CD4-positive, alpha-beta T cell (primary cell): ENCODE measurements around the gene DYNLT4. TPM values are rescaled to one million over a fixed set of nuclear protein-coding genes. Genes with fewer than 3 reads are reported as not detected.

Source experiments
- ATAC-seq: fragments of 200-7000 bp; cut with Tn5 transposase; one replicate; pipeline ENCODE4 v1.10.0; 2022; ENCODE audit warnings: mild to moderate bottlenecking; ENCODE audit not compliant: poor library complexity
- CTCF ChIA-PET: fragments of 350-600 bp; sonication (Branson Sonifier 250); formaldehyde crosslinking; loops from one replicate; lab custom pipeline; 2021; ENCODE audit warnings: antibody characterized with exemption, inconsistent platforms; lab: Charles Lee
- POLR2A ChIA-PET: fragments of 350-600 bp; sonication (Branson Sonifier 250); formaldehyde crosslinking; loops from one replicate; lab custom pipeline; 2021; ENCODE audit warnings: antibody characterized with exemption, inconsistent platforms; lab: Charles Lee
- DNase-seq, 14 experiments: peaks; one replicate each; pipeline ENCODE4 v3.0.0-alpha.2; 2013 to 2020; ENCODE audit warnings: mixed read lengths in 2 of 14
- H3K27ac ChIP-seq, 2 donors: one replicate each; pipeline versions ENCODE4 v1.5.1 to v1.7.0; 2013; ENCODE audit warnings: low read length in 2 of 2, low read depth in 1 of 2, mild to moderate bottlenecking in 1 of 2
- H3K27me3 ChIP-seq, 2 experiments: 1 replicate in 1 of 2; 2 replicates in 1 of 2; pipeline versions ENCODE4 v1.6.1 to v1.7.0; 2013; ENCODE audit warnings: low read length in 2 of 2, control low read depth in 1 of 2, mild to moderate bottlenecking in 1 of 2, moderate library complexity in 1 of 2; ENCODE audit not compliant: insufficient read depth in 2 of 2, control insufficient read depth in 1 of 2
- H3K36me3 ChIP-seq: one replicate; pipeline ENCODE4 v1.6.1; 2013; ENCODE audit warnings: low read length, control low read depth; ENCODE audit not compliant: insufficient read depth
- H3K4me1 ChIP-seq: one replicate; pipeline ENCODE4 v1.6.1; 2013; ENCODE audit warnings: low read length, control low read depth; ENCODE audit not compliant: insufficient read depth
- H3K4me3 ChIP-seq: one replicate; pipeline ENCODE4 v1.5.1; 2013; ENCODE audit warnings: mild to moderate bottlenecking, low read length, moderate library complexity
- H3K9me3 ChIP-seq, 2 experiments: 1 replicate in 1 of 2; 2 replicates in 1 of 2; pipeline versions ENCODE4 v1.6.1 to v1.7.0; 2013; ENCODE audit warnings: low read length in 2 of 2, mild to moderate bottlenecking in 2 of 2, control low read depth in 1 of 2, moderate library complexity in 1 of 2; ENCODE audit not compliant: control insufficient read depth in 1 of 2, insufficient read depth in 1 of 2
- H3K27ac Mint-ChIP-seq: one replicate; pipeline ENCODE4 v1.8.0; 2020; ENCODE audit warnings: mixed read lengths
- H3K27me3 Mint-ChIP-seq: one replicate; pipeline ENCODE4 v1.8.0; 2021; ENCODE audit warnings: mixed read lengths
- H3K36me3 Mint-ChIP-seq: one replicate; pipeline ENCODE4 v1.8.0; 2021; ENCODE audit warnings: low read depth, mixed read lengths
- H3K4me1 Mint-ChIP-seq: one replicate; pipeline ENCODE4 v1.8.0; 2021; ENCODE audit warnings: low read depth, mixed read lengths
- H3K4me3 Mint-ChIP-seq: one replicate; pipeline ENCODE4 v1.8.0; 2020; ENCODE audit warnings: mild to moderate bottlenecking, mixed read lengths
- H3K9me3 Mint-ChIP-seq: one replicate; pipeline ENCODE4 v1.8.0; 2020; ENCODE audit warnings: mixed read lengths
- CTCF ChIP-seq: fragments of 200-600 bp; IDR thresholded peaks from one replicate; pipeline ENCODE4 v1.8.0; 2022; ENCODE audit warnings: antibody characterized with exemption, mild to moderate bottlenecking
- intact Hi-C, 2 experiments: fragments of 100-400 bp; cut with DNase I in 1 of 2; cut with micrococcal nuclease in 1 of 2; formaldehyde crosslinking; loops; one replicate each; pipeline versions ENCODE4 v1.15.1 to v1.9.0; 2023 to 2025; cut with DNase I, micrococcal nuclease
- total RNA-seq, 174 experiments: library from RNA in 2 of 174; stranded (reverse) in 2 of 174; gene quantifications; one replicate each; pipeline ENCODE4 v1.2.3 and lab custom pipeline; 2021 to 2026

The DYNLT4 gene
- total RNA-seq, 2 experiments from 2014 or later: 1.8 to 2.1 TPM

- ChIA-PET CTCF (interaction anchor here (0.9 to 1.7 kb wide), 3 partner anchors 12 to 59 kb away, joined by 3 to 5 read pairs (median 3); partner anchors contain the start of genes PLK3 and RNU5D-1), POLR2A (interaction anchor here (0.8 to 5.6 kb wide), 8 partner anchors 12 to 223 kb away, joined by 3 to 61 read pairs (median 6); partner anchors contain the start of genes HECTD3, PLK3 and RPS8)
- Histone ChIP-seq H3K9me3 (no peaks in the 10 kb centered on the region), H3K4me3 (no peak within 1 kb of the TSS), H3K4me1 (peaks cover 34% of the 10 kb centered on the region), H3K36me3 (no peaks in the 10 kb centered on the region), H3K27ac (no peak within 1 kb of the TSS), H3K27me3 (no peaks in the 10 kb centered on the region)
- no peak for DNase-seq
- H3K4me3 Mint-ChIP-seq: no peak within 1 kb of the TSS
- TF ChIP-seq CTCF: no peak
- ATAC-seq: no peak
- H3K27ac Mint-ChIP-seq: peak within 1 kb of the TSS; percentile 33
- H3K9me3 Mint-ChIP-seq: no peaks in the 10 kb centered on the region
- no peaks in the 10 kb centered on the region for H3K36me3 Mint-ChIP-seq
- H3K4me1 Mint-ChIP-seq: peaks cover 29% of the 10 kb centered on the region
- intact Hi-C loops: loop anchor here in 1 of 2 experiments (5.0 kb wide), 3 partner anchors 34 to 514 kb away; no protein-coding TSS in a partner anchor
- no peaks in the 10 kb centered on the region for H3K27me3 Mint-ChIP-seq
Measured at GRCh38 chr1:44788120-44788860, 18.9 kb downstream of the DYNLT4 start, which contains the start of gene BEST4. BEST4 (minus strand) TSS chr1:44788170; CDS start chr1:44787705, 465 bp downstream.

- Histone ChIP-seq H3K4me3 (no peak overlapping the region), H3K27me3 (no peaks in the 10 kb centered on the region), H3K36me3 (peaks cover 3% of the 10 kb centered on the region), H3K27ac (no peak overlapping the region), H3K4me1 (peaks cover 35% of the 10 kb centered on the region), H3K9me3 (no peaks in the 10 kb centered on the region)
- POLR2A ChIA-PET: interaction anchor here (1.0 to 5.6 kb wide), 11 partner anchors 12 to 224 kb away, joined by 3 to 61 read pairs (median 6); partner anchors contain the start of genes HECTD3, PLK3, RNU5D-1 and RPS8
- TF ChIP-seq CTCF: no peak
- Mint-ChIP-seq H3K27me3 (no peaks in the 10 kb centered on the region), H3K9me3 (no peaks in the 10 kb centered on the region), H3K4me1 (peaks cover 31% of the 10 kb centered on the region), H3K4me3 (no peak overlapping the region), H3K27ac (peak overlapping the region; percentile 33), H3K36me3 (no peaks in the 10 kb centered on the region)
- no peak for DNase-seq
- CTCF ChIA-PET: interaction anchor here (0.9 to 1.7 kb wide), 4 partner anchors 12 to 58 kb away, joined by 3 to 10 read pairs (median 4); partner anchors contain the start of genes PLK3, RNU5D-1 and RPS8
- intact Hi-C loops: loop anchor here (2.0 to 5.0 kb wide), 5 partner anchors 13 to 515 kb away; partner anchors contain the start of gene PLK3 (in 1 of the 2)
- ATAC-seq: no peak
Measured at GRCh38 chr1:44787506-44787905, 19.6 kb downstream of the DYNLT4 start.

- Mint-ChIP-seq H3K4me3 (no peak overlapping the region), H3K27ac (no peak overlapping the region), H3K4me1 (peaks cover 31% of the 10 kb centered on the region), H3K36me3 (no peaks in the 10 kb centered on the region), H3K27me3 (no peaks in the 10 kb centered on the region), H3K9me3 (no peaks in the 10 kb centered on the region)
- ATAC-seq: no peak
- Histone ChIP-seq H3K27me3 (no peaks in the 10 kb centered on the region), H3K27ac (peak overlapping the region in 1 of 2 donors; percentile 37), H3K4me1 (peaks cover 35% of the 10 kb centered on the region), H3K9me3 (no peaks in the 10 kb centered on the region), H3K36me3 (peaks cover 3% of the 10 kb centered on the region), H3K4me3 (peak overlapping the region; percentile 58)
- POLR2A ChIA-PET: interaction anchor here (1.0 to 5.6 kb wide), 7 partner anchors 11 to 65 kb away, joined by 3 to 61 read pairs (median 7); partner anchors contain the start of genes PLK3, RNU5D-1 and RPS8
- TF ChIP-seq CTCF: no peak
- CTCF ChIA-PET: interaction anchor here (0.8 to 1.5 kb wide), 3 partner anchors 12 to 33 kb away, joined by 3 to 10 read pairs (median 4); partner anchors contain the start of genes PLK3 and RPS8
- DNase-seq: peak in 1 of 14 experiments; percentile 22
- intact Hi-C loops: loop anchor here (2.0 to 5.0 kb wide), 5 partner anchors 14 to 515 kb away; partner anchors contain the start of gene PLK3 (in 1 of the 2)
Measured at GRCh38 chr1:44786841-44787426, 20.2 kb downstream of the DYNLT4 start.
